Measurements from ENCODE around the gene LGR6.
"Not testable (repeated sequence)": the region's sequence is repeated elsewhere in the genome, so short reads cannot be mapped to it uniquely, and the experiment has no call there.

Gene LGR6

DNA sequence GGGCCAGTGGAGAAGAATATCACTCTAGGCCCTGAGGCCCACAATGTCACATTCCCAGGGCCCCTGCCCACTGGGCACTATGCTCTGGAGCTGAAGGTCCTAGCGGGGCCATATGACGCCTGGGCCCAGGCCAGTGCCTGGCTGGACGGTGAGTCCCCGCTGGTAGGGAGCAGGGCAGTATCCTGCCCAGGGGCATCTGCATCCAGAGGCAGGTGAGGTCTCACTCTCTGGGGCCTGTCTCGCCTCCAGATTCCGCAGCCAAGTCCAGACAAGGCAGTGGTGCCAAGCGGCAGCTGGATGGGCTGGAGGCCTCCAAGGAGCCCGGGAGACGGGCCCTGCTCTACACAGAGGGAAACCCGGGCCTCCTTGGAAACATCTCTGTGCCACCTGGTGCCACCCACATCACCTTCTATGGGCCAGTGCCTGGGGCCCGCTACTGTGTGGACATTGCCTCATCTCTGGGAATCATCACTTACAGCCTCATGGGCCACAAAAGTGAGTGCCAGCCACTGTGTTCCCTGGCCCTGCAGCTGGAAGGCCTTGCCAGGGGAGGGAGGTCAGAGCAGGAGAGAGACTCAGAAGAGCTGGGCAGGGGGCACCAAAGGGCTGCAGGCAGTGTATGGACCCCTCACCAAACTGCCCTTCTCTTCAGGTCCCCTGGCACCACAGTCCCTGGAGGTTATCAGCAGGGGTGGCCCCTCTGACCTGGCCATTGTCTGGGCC is 22.1 kb upstream of the LGR6 start:
- no peak overlapping the region for H3K4me3 ChIP-seq (ENCODE audit: low read depth, low read length)
- no peak for DNase-seq (ENCODE audit: low read depth)
- TF ChIP-seq, protein P1, sequence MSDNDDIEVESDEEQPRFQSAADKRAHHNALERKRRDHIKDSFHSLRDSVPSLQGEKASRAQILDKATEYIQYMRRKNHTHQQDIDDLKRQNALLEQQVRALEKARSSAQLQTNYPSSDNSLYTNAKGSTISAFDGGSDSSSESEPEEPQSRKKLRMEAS (IDR thresholded peaks at IDR 0.05; ENCODE audit: low read depth, low read length): no peak
- no peak for TF ChIP-seq MYC (IDR thresholded peaks at IDR 0.05; ENCODE audit: low read depth, low read length)
- TF ChIP-seq, protein P2, sequence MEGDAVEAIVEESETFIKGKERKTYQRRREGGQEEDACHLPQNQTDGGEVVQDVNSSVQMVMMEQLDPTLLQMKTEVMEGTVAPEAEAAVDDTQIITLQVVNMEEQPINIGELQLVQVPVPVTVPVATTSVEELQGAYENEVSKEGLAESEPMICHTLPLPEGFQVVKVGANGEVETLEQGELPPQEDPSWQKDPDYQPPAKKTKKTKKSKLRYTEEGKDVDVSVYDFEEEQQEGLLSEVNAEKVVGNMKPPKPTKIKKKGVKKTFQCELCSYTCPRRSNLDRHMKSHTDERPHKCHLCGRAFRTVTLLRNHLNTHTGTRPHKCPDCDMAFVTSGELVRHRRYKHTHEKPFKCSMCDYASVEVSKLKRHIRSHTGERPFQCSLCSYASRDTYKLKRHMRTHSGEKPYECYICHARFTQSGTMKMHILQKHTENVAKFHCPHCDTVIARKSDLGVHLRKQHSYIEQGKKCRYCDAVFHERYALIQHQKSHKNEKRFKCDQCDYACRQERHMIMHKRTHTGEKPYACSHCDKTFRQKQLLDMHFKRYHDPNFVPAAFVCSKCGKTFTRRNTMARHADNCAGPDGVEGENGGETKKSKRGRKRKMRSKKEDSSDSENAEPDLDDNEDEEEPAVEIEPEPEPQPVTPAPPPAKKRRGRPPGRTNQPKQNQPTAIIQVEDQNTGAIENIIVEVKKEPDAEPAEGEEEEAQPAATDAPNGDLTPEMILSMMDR (IDR thresholded peaks at IDR 0.05; ENCODE audit: low read depth, low read length): no peak
- no peak for TF ChIP-seq POLR2A (IDR thresholded peaks at IDR 0.05; ENCODE audit: extremely low read depth, insufficient read length)

DNA sequence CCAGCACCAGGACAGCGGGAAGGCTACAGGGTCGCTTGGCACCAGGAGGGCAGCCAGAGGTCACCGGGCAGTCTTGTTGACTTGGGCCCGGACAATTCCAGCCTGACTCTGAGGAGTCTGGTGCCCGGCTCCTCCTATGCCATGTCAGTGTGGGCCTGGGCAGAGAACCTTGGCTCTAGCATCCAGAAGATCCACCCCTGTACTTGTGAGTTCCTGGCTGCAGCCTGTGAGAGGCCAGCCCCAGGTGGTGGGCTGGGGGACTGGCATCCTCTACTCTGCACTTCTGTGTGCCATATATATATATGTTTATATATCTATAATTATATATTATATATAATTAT is 21.6 kb upstream of the LGR6 start:
- H3K4me3 ChIP-seq (ENCODE audit: low read depth, low read length): no peak overlapping the region
- no peak for DNase-seq (ENCODE audit: low read depth)
- TF ChIP-seq, protein P2 (IDR thresholded peaks at IDR 0.05; ENCODE audit: low read depth, low read length): no peak
- TF ChIP-seq POLR2A (IDR thresholded peaks at IDR 0.05; ENCODE audit: extremely low read depth, insufficient read length) (no peak), MYC (IDR thresholded peaks at IDR 0.05; ENCODE audit: low read depth, low read length) (no peak)

DNA sequence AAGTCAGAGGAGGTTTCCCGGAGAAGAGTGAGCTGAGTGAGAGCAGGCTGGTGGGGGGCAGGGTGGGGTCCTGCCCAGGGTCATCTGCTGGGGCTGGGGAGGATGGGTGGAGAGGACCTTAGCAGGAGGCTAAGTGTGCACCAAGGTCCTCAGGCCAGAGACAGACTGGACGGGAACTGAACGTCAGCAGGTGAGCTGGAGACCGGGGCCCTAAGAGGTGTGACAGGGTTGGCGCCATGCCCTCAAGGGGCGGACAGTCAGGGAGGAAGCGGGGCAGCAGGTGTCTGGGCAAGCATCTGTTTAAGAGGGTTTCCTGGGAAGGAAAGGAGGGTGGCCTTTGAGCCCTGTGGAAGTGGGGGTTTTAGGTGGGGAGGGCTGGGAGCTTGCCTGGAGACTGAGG is 19.6 kb upstream of the LGR6 start:
- H3K4me3 ChIP-seq (ENCODE audit: low read depth, low read length): no peak overlapping the region
- no peak for TF ChIP-seq MYC (IDR thresholded peaks at IDR 0.05; ENCODE audit: low read depth, low read length)
- TF ChIP-seq, protein P1 (IDR thresholded peaks at IDR 0.05; ENCODE audit: low read depth, low read length): no peak
- no peak for TF ChIP-seq POLR2A (IDR thresholded peaks at IDR 0.05; ENCODE audit: extremely low read depth, insufficient read length)
- TF ChIP-seq, protein P2 (IDR thresholded peaks at IDR 0.05; ENCODE audit: low read depth, low read length): no peak
- DNase-seq (ENCODE audit: low read depth): no peak

DNA sequence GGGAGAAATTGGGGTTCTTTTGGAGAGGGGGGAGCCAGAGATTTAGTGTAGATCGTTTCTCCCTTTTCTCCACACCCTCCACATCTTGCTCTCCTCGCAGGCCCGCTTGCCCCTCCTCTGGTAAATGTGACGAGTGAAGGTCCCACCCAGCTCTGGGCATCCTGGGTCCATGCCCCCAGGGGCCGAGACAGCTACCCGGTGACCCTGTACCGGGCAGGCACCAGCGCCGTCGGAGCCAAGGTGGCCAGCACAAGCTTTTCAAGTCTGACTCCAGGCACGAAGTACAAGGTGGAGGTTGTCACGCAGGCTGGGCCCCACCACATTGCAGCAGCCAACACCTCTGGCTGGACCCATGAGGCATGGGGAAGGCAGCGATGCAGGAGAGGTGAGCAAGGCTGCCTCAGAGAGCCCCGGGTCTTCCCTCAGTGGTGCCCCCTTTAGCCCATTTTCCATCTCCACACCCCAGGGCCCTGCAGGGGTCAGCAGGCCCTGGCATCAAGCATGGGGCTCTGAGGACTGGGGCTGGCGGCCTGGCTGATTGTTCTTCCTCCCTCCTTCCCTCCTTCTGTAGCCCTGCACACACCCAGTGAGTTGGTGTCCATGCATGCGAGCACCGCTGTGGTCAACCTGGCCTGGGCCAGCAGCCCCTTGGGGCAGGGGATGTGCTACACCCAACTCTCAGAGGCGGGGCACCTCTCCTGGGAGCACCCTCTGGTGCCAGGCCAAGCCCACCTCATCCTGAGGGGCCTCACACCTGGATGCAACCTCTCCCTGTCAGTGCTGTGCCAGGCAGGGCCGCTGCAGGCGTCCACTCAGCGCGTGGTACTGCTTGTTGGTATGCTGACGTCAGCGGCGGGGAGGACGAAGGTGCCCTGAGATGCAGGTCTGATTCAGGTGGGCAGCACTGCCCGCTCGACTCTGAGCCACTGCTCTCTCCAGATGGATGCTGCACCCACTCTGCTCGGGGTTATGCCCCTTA is 16.4 kb upstream of the LGR6 start:
- H3K4me3 ChIP-seq (ENCODE audit: low read depth, low read length): no peak overlapping the region
- TF ChIP-seq, protein P2 (IDR thresholded peaks at IDR 0.05; ENCODE audit: low read depth, low read length): no peak
- no peak for TF ChIP-seq MYC (IDR thresholded peaks at IDR 0.05; ENCODE audit: low read depth, low read length)
- TF ChIP-seq, protein P1 (IDR thresholded peaks at IDR 0.05; ENCODE audit: low read depth, low read length): no peak
- no peak for TF ChIP-seq POLR2A (IDR thresholded peaks at IDR 0.05; ENCODE audit: extremely low read depth, insufficient read length)
- DNase-seq (ENCODE audit: low read depth): no peak

DNA sequence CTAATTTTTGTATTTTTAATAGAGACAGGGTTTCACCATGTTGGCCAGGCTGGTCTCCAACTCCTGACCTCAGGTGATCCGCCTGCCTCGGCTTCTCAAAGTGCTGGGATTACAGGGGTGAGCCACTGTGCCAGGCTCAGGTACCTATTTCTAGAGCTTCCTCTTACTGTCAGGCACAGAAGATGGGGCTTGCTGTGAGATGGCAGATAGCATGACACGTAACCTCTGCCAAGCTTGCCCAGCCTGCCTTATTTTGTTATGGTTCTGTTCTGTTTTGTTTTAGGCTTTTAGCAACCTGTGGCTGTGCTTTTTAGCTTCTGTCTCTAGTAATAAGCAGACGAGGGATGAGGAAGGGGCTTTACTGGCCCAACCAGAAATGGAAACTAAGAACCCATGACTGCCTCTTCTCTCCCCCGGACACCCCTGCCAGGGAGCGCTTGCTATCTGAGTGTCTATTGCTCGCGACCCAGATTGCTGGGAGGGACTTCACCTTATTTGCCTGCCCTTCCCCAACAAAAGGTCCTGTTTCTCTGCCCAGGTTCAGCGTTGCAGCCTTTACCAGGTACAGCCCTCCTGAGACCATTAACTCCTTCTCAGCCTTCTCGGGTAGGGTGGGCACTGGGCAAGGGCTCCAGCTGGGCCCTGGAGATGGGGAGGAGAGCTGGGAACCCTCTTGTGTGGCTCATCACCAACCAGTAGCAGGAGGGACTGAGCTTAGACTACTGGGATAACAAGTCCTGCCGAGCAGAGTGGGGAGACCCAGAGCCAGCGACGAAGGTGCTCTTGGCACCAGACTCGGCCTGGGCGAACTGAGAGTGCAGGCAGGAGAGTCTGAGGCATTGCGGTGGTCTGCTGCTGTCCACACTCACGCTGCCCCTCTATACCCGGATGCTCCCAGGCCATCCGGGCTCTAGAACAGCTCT is 13.5 kb upstream of the LGR6 start:
- no peak overlapping the region for H3K4me3 ChIP-seq (ENCODE audit: low read depth, low read length)
- DNase-seq (ENCODE audit: low read depth): no peak
- TF ChIP-seq, protein P1 (IDR thresholded peaks at IDR 0.05; ENCODE audit: low read depth, low read length): no peak
- TF ChIP-seq MYC (IDR thresholded peaks at IDR 0.05; ENCODE audit: low read depth, low read length) (no peak), POLR2A (IDR thresholded peaks at IDR 0.05; ENCODE audit: extremely low read depth, insufficient read length) (no peak)
- TF ChIP-seq, protein P2 (IDR thresholded peaks at IDR 0.05; ENCODE audit: low read depth, low read length): no peak

DNA sequence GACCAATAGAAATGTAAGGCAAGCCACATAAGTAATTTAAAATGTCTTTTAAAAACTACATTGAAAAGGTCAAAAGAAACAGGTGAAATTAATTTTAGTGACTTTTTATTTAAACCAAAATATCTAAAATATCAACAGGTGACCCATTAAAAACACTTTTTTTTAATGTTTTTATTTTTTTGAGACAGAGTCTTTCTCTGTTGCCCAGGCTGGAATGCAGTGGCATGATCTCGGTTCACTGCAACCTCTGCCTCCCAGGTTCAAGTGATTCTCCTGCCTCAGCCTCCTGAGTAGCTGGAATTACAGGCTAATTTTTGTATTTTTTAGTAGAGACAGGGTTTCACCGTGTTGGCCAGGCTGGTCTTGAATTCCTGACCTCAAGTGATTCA is 12.9 kb upstream of the LGR6 start:
- H3K4me3 ChIP-seq (ENCODE audit: low read depth, low read length); DNase-seq (ENCODE audit: low read depth): not testable (repeated sequence)

All from NB4 (cell line).